COLO668 (cell line): ENCODE data around the gene GNAL.

ENCODE experiments used
- DNase-seq: peaks from one replicate; lab custom pipeline; 2025; ENCODE audit not compliant: unreplicated experiment; lab: John Stamatoyannopoulos, UW

The GNAL gene

DNA sequence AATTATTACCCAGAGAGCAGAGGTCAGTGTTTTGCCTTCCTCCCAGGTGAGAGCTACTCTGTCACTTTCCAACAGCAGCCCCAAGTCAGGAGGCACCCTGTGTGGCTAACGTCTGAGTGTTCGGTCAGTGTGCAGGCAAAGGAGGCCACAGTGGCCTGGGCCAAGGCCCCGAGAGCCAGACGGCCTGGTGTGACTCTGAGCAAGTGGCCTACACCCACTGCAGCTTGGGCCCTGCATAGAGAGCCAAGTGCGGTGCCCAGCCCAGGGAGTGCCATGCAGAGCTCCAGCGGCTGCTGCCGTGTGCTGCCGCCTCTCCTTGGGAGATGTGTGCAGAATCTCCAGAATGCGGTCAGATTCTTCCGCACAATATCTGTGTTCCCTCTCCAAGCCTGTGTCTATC, 70.4 kb downstream of the GNAL start:
- DNase-seq = no peak

DNA sequence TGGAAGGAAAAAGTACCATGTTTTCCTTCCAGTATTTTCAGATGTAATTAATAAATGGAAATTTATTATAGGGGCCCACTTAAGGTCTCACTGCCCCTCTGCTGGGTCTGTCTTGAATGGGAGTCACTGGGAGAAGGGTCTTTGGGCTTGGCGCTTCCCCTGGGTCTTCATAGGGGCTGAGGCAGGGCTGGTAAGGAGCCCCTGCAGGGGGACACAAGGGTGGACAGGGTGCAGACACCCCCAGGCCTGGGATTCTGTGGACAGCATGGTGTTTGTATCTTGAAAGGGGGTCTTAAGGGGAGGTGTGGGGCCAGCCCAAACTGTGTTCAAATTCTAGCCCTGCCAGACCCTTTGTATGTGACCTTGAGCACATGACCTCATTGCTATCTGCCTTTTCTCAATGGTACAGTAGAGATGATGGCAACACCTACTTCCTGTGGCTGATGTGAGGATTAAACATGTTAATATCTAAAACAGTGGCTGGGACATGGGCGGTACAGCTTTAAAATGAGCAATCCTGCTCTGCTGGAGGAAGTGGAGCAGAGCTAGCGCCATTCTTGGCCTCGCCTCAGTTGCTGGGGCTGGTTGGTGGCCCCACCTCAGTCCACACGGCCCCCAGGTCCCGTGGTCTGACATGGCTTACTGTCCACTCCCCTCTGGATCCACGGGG, 71.6 kb downstream of the GNAL start:
- no peak for DNase-seq

DNA sequence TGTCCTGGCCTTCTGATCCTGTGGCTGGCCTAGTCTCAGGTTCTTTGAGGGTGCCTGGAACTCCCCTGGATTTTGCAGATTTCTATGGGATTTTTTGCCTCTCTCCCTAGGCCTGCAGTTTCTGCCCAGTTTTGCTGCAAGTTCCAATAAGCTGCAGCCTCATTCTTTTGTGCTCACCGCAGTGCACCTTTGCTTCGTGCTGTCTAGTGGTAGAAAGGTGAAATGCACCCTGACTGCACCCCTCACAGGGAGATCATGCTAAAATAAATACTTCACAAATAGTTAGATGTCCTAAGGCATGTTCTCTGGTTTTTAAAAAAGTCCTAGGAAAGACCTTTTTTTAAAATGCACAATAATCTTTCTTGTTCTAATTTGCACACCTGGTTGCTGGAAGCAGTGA, 72.5 kb downstream of the GNAL start:
- no peak for DNase-seq

DNA sequence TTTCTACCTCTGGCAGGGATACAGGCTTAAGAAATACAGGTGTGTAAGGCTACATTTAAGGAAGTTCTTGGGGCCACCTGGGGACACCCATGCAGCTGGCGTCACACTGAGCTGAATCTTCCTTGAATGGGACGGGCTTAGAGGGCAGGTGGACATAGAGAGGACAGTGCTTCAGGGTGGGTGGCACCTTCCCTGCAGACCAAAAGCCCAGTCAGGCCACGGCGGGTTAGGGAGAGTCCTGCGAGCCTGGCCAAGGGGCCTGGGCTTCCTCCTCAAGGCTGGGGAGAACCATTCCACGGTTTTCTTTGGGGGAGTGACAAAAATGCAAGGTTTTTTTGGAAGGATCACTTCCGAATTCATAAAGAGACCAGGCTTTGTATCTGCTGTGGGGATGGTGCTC, 73.4 kb downstream of the GNAL start:
- DNase-seq = no peak

DNA sequence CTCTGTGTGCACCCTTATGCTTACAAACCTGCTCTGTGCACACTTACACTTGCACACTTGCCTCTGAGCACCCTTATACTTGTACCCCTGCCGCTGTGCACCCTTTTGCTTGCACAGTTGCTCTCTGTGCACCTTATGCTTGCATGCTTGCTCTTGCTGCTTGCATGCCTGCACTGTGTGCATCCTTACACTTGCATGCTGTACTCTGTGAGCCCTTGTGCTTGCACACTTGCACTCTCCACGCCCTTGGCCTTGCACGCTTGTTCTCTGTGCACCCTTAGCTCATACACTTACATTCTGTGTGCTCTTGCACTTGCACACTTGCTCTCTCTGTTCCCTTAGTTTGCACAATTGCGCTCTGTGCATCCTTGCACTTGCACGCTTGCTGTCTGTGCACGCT, 78.3 kb downstream of the GNAL start:
- DNase-seq = no peak

DNA sequence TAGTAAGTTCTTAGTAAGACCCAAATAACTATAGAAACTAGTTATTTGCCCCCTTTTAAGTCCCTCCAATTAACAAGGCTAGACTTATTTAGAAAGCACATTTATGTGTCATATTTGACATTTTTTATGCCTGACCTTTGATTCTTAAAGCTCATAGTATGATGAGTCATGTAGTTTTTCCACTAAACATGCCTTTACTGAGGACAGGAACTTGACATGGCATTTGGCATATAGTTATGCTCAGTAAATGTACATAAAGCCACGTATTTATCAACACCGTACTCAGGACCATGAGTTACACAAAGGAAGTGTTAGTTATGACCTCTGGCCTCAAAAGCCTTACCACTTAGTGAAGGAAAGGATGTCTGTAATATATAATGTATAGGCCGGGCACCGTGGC, 78.9 kb downstream of the GNAL start:
- no peak for DNase-seq

DNA sequence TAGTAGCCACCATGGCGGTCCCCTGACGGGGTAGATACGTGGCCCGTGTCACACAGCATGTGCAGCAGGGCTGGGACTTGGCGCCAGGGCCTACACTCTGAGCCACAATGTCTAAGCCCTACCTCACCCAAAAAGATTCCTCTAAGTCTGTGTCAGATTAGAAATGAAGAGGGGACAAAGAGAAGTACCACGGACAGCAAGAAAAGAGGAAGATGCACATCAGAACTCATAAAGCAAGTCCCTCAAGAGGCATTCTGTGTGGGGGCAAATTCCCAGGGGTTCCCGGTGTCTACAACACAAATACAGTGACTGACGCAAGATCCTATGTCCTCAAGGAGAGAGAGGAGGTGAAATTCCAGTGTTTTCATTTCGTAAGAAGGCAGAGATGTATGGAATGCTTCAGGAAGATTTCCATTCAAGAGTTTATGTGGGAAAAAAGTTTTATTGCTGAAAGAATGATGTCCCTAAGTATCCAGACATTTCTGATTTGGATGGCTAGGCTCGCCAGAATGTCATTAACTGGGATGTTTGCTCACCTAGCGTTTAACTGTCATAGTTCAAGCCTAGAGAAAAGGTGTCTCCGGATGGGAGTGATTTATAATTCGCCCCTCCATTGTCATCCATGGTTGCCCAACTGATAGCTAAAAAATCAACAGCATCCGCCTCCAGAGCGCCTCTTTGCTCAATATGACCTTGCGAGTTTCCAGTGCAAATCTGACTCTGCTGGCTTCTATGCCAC, 86.5 kb downstream of the GNAL start:
- no peak for DNase-seq

DNA sequence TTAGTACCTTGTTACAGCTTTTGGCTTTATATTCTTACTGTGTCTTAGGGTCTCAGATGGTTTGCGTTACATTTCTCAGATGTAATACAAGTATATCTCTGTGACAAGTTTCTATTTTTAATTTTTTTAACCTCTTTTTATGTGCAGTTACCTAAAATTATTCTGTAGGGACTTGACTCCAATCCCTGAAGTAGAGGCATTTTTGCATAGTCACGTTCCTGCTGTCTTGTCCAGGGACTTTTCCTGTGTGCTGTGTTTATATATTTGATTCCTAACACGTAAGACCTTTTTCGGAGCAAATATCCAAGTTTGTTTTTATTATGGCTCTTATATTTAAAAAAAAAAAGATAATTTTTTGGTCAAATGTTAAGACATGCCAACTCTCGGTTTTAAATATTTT, 91.0 kb downstream of the GNAL start:
- DNase-seq = no peak

DNA sequence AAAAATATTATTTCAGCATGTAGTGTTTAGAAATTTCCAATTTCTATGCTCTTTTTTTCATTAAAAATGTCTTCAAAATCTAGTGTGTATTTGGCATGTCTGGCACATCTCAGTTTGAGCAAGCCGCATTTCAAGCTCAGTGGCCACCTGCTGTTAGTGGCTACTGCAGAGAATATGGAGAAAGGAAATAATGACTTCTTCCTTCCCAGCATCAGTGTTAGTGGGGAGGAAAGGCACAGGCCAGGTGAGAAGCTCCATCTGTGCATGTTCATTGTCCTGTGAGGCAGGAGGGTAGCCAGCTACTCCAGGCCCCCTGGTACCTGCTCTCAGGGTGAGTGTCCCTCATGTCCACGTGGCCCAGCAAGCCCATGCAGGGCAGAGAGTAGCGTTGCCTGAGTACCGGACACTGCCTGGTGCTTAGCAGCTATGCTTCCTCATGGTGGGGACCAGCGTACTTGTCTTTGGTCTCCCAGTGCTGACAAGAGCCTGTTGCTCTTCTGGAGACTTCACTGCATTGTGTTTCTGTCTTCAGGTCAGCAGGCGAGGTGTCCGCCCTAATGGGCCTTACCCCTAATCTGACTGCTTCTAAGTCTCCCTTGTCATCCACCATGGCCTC, 94.8 kb downstream of the GNAL start:
- no peak for DNase-seq

DNA sequence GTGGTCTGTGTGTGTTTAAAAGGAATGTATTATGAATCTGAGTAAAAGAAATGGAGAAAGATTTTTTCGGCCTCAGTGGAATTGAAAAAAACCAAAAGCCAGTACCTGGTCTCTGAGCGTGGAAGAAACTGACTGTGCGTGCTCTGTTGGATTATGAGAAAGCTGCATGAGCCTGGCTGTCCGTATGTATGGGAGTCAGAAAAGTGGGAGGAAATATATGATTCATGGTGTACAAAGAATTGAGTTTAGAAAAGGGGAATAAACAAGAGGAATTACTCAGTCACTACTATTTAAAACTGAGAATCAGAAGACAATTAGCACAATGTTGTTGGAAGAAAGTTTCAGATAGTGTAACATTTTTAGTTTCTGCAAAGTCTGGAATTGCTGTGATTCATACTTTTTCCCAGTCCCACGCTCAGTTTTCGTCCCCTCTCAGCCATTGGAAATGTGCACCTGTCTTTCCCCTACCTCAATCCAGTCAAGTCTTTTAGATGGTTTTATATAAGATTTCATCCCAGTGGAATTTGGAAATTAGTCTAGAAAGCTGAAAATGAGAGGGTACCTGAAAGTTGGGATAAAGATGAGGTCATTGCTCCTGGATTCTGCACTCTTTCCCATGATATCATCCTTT, 95.7 kb downstream of the GNAL start:
- DNase-seq = no peak

DNA sequence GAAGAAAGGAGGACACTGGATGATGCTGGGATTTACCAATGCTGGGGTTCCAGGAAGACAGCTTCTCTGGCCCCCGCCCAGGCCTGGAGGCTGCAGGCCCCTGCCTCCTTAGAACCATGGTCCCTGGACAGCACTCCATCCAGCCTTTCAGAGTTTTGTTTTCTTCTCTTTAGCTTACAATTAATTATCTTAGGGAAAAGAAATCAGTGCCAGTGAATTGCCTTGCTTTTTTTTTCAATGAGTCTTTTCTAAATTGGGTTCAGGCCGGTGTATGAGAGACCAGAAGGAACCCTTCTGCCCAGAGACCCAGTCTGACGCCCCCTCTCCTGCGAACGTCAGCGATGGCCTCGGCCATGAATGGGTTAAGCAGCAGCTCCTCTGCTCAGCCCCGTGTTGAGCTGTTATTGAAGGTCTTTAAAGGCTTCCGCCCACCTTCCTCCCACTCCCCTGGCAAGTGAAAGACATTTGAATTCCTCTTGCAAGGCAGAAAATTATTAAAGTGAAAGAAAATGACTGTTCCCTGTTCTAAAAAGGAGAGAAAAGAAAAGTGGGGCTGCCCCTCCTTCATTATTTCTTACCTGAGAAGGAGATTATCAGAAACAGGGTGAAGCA, 96.5 kb downstream of the GNAL start:
- no peak for DNase-seq

DNA sequence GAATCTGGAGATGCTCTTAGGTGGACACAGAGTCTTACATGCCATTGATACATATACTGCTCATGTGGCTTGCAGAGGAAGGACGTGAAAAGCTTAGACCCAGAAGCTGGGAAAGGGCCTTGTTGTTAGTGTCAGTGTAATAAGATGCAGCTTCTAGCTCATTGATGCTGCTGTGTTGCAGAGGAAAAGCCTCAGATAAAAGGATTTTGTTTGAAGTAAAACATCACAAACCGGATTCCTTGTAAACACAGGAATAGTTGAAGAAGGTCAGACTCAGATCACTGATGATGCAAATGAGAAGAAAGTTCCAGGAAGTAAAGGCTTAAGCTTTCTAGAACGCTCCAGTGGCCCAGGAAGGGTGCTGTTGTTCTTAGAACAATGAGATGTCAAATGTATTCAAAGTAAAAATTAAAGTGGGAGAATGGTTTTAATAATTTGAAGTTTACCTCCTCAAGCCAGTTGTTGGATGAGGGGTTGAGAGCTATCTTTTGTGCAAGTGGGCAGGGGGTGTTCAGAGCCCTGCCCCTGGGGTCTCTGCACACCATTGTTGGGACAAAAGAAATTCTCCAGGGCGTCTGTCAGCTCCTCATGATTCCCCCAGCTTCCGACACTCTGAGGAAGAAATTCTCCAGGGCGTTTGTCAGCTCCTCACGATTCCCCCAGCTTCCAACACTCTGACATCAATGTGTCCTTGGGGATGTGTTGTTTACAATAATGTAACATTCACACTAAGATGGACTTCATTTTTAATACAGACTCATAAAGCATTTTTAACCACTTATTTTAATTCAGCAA, 100.8 kb downstream of the GNAL start:
- DNase-seq = no peak

DNA sequence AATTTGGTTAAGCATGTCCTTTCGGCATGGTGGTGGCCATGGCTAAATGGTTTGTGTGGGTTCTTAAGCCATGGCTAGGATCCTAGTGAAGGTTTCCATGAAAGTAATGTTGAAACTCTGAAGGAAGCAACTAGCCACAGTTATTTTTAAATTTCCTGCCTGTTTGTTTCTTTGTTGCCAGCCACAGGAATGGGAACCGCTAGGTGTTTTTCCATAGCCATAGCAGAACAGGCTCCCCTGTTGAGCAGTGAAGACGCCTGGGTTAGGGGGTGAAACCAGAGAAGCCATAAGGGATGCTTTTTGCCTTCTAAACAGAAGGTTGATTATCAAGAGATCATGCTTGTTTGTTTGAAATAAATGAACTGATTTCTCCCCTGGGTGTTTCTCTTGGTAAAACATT, 102.1 kb downstream of the GNAL start:
- no peak for DNase-seq

DNA sequence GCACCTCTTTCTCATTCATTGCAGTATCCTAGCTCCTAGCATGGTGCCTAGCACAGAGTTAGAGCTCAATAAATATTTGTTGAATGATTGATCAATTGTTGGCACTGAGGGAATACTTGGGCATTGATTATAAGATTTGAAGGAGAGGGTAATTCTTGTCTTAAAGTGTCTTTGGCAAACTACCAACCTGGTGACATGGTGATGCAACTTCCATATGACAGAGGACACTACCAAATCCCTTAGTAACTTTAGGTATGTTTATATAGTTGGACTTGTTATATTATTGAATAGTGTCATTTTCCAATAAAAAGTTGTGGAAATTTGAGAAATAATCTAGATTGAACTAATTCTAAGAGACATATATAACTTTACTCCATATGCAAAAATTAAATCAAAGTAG, 103.6 kb downstream of the GNAL start:
- no peak for DNase-seq

DNA sequence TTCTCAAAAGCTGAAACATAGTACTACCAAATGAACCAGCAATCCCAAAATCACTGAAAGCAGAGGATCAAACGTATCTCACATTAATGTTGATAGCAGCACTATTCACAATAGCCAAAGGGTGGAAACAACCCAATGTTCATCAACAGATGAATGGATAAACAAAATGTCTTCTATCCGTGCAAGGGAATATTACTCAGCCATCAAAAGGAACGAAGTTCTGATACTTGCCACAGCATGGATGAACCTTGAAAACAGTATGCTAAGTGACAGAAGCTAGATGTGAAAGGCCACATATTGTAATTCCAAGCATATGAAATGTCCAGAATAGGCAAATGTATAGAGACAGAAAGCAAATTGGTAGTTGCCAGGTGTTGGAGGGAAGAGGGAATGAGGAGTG, 105.1 kb downstream of the GNAL start:
- DNase-seq = no peak

DNA sequence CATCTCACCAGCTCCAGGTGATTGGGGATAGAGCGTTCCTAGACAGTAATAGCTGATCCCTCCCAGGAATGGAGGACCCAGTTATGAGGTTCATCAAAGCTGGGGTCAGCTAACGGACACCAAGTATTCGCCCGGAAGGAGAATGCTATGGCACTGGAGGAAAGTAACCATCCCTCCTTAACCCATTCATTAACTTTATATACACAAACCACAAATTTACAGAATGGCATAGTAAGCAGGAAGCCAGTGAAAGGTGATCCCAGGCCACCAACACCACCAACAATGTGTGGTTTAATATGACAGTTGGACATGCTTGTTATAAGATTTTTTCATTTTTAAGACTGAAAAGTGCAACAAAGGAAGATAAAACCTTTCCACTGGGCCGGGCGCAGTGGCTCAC, 106.9 kb downstream of the GNAL start:
- no peak for DNase-seq

DNA sequence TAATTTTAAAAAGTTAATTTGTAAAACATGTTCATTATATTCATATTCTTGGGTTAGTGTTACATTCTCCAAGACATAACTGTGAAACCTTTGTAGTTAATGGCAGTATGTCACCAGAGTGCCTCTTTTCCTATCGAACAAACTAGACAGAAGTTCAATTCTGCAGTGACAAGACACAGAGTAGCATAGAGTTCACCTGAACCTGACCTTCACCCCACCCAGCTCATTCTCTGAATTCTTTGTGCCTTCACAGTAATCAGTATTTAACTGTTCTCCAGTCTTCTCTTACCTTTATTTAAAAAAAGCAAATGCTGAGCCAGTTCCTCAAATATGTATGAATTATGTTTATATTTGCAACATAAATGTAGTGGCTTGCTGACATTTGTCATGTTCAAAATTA, 109.2 kb downstream of the GNAL start:
- no peak for DNase-seq

DNA sequence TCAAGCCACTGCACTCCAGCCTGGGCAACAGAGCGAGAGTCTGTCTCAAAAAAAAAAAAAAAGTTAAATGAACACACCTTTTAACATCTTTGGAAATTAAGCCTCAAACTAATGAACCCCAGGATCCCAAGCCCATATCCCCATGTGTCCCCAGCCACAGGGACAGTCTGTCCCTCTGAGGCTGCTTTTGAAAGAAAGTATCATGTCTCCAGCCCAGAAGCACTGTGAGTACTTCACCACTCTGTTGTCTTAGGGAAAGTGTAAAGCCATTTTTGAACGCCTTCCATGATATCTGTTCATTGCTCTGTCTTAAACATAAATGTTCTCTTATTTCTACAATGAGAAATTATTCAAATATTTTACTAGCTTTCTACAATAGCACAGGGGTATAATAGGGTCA, 110.0 kb downstream of the GNAL start:
- DNase-seq = no peak

DNA sequence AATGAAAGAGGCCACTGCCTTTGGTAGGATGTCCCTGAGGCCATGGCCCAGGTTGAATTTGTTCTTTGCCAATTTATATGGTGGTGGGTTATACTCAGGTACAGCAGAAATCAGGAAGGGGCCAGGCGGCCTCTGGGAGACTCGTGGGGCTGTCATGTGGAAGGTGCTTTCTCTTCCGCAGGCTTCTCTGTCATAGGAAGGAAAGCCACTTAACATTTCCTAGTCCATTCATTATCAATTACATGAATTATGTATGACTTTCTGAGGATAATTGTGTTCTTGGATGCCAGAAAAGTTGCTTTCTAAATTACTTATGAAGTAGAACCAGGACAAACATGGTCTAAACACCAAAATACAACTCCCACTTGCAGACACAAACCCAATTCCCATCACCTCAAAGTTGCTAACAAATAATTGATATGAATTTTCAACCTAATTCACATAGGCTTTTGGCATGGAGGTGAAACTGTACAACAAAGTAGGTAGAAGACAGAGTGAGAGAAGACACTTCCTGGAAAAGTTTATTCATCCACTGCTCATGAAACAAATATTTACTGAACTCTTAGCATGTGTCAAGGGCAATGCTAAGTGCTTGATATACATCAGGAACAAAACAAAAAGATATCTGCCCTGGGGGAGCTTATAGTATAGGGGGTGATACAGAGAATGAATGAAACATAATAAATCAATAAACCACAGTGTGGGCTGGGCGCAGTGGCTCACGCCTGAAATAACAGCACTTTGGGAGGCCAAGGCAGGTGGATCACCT, 111.7 kb downstream of the GNAL start:
- peak; percentile 62 for DNase-seq

DNA sequence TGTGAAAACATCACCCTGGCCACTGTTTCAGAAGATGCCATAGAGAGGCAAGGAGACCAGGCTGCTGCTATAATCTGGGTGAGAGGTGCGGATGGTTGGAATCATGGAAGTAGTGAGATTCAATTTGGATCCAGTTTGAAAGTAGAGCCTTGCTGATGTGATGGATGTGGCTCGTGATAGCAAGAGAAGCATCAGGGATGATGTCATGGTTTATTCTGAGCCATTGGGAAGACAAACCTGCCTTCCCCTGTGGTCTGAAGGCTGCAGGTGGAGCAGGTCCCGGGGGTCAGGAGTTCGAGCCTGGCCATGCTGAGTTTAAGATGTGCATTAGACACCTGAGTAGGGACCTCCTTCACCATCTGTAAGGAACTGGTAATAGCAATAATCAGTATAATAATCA, 112.5 kb downstream of the GNAL start:
- peak; percentile 56 for DNase-seq
